Activated T-cell treated with anti-CD3 and anti-CD28 coated beads, Interleukin-2, amount 50 U/mL, for 1 hour (primary cell): Measurements from ENCODE around the gene VSIG10L2.
"Not testable (repeated sequence)": the region's sequence is repeated elsewhere in the genome, so short reads cannot be mapped to it uniquely, and the experiment has no call there.

Experiments
- DNase-seq: peaks from one replicate; pipeline ENCODE4 v3.0.0-alpha.2; 2020

VSIG10L2 gene

DNA sequence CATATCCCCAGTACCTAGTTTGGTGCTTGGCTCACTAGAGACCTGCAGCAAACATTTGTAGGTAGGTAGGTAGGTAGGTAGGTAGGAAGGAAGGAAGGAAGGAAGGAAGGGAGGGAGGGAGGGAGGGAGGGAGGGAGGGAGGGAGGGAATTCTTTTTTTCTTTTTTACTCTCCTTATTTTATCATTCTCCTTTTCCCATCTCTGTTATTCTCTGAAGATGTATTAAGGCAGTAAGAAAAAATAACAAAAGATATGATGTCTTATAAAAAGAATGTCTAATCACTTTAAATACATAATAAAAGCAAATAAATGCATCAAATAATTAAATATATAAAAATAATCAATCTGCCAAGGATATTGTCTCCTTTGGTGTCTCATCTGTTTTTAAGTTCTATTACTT lies 28.4 kb downstream of the VSIG10L2 start:
- DNase-seq, result no peak

DNA sequence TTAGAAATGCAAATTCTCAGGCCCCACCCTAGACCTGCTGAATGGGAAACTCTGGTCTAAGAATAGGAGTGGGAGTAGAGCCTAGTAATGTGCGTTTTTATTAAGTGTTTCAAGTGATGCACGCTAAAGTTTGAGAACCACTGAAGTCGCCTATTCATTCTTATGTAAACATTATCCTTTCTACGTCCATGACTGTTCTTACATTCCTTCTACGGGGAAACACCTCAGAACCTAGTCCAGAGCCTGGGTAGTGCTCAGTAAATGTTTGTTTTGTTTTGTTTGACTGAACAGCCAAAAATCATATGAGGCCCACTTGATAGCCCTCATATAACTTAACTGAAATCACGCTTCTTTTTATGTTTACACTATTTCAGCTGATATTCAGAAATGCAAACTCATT lies 29.8 kb downstream of the VSIG10L2 start:
- DNase-seq, result no peak

DNA sequence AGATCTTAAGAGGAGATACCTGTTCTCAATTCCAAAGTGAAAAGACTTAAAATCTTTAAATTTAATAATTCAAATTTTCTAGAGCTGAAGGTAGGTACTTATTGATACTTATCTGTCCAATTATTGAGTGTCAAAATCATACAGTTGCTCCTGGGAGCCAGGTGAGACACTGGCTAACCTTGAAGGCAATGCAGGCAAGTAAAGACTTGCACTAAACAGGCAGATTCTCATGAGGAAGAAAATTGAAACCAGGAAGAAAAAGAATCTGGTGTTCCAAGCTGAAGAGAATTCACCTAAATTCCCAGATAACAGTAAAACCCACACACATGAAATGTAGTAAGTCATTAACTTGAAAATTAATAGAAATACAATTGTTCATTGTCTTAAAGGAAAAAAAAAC lies 30.3 kb downstream of the VSIG10L2 start:
- DNase-seq, result no peak

GRCh38 chr11:125977333-125977732 lies 31.5 kb downstream of the VSIG10L2 start:
- no peak for DNase-seq

DNA sequence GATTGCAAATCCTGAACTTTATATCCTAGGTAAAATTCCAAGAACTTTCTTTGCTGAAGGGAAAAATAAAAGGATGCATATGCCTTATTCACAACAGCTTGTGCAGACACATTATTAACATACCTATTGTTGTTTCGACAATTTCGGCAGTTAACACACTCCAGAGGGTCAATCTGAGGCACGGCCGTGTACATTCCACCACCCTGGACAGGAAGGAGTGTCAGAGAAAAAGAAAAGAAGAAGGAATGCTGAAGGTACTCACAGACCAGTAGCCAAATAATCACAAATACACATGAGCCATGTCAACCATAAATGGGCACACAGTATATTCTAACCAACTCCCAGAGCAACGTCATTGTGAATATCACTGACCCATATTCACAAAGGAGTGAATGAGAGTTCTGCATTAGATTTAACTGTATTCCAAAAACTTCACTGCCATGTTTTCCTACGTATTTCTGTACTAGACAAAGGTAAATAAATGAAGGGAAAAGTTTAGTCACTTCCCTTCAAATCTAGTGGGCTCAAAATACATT lies 32.4 kb downstream of the VSIG10L2 start:
- DNase-seq, result no peak

DNA sequence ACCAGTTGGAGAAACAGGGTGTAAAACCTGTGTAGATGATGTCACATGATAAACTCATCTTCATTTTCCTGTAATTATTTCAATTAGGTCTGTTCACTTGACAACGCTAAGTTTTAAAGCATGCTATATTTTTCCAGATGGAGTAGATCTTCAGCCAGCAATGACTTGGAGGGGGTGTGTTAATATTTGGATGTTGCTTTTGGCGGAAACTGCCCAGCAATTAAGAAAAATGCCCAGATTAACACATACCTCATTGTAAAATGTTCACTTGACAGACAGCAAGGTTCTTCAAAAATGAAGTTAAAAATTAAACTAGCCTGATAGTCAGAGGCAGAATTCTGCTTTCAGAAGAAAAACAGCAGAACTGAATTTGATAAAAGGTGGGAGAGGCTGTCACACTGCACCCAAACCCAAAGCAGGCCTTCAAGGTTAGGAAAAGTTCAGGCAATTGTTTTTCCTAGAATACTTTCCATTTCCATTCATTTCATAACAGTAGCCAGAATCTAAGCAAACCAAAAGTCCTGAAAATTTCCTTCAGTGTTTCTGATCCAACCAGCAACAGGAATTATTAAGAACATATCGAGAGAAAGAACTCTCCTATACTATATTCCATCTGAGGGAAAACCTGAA lies 33.0 kb downstream of the VSIG10L2 start:
- no peak for DNase-seq

- DNase-seq, result no peak
Measured at GRCh38 chr11:125979511-125979910, 33.7 kb downstream of the VSIG10L2 start.

- DNase-seq, result no peak
Measured at GRCh38 chr11:125980436-125980835, 34.6 kb downstream of the VSIG10L2 start.

DNA sequence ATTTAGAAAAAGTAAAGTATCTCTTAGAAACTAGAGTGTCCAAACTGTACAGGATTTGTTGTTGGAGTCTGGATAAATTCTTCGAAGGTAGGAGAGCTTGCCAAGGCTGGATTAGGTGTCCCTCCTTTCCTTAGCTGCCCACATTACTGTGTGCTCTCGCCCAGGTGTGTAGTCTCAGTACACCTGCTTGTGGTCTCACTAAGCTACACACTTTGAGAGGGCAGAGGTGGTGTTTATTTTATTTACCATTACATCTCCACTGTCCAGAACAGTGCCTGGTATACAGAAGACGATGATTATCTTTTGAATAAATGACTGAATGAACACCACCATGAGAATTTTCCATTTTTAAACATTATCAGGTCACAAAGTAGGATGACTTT lies 36.5 kb downstream of the VSIG10L2 start:
- no peak for DNase-seq

- DNase-seq, result not testable (repeated sequence)
Measured at GRCh38 chr11:125985956-125986355, 40.1 kb downstream of the VSIG10L2 start.

DNA sequence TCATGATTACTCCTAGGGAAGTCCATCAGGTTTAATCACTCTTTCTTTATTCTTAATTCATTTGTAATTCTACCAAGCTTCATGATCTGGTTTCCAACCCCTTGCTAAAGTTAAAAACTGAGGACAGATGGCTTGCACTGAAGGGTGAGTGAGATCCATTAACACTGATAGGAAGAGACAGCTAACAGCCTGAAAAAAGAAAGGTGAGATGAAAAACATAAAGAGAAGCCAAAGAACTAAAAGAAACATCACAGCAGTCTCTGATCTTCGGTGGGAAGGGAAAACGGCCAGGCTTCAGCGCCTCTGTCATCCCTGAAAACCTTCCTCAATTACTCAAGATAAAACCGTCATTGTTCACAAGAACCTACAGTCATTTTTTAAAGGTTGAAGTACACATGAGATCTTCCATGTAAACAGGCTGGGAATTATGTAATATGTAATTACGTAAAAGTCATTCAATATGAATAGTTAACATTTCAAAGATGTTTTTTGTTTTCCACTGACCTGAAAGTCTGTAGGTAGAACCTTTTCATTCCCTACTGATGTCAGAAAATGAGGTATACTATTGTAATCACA lies 41.3 kb downstream of the VSIG10L2 start:
- DNase-seq, result no peak

DNA sequence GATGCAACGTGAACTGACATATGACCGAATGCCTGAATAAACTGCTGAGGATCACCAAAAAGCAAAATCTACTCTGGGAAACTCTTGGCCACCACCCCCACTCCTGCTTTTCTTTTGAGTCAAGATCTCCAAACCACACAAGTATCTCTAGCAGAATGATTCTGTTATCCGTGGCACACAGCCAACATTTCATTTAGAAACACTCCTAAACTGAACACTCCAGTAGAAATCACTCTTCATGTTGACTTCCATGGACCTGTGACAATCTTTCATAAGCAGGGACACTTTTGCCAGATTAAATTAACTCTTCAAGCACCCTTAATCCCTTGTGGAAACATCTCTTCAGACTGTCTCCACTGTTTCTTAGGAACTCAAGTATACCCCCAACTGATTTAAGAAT lies 44.4 kb downstream of the VSIG10L2 start:
- no peak for DNase-seq

GRCh38 chr11:125992893-125993292 lies 47.0 kb downstream of the VSIG10L2 start:
- DNase-seq, result no peak

GRCh38 chr11:125994509-125994908 lies 48.7 kb downstream of the VSIG10L2 start:
- no peak for DNase-seq

- DNase-seq, result no peak
Measured at GRCh38 chr11:125995313-125995712, 49.5 kb downstream of the VSIG10L2 start.

- DNase-seq, result no peak
Measured at GRCh38 chr11:125998267-125998666, 52.4 kb downstream of the VSIG10L2 start.

- DNase-seq, result no peak
Measured at GRCh38 chr11:125999234-125999880, 53.5 kb downstream of the VSIG10L2 start.

DNA sequence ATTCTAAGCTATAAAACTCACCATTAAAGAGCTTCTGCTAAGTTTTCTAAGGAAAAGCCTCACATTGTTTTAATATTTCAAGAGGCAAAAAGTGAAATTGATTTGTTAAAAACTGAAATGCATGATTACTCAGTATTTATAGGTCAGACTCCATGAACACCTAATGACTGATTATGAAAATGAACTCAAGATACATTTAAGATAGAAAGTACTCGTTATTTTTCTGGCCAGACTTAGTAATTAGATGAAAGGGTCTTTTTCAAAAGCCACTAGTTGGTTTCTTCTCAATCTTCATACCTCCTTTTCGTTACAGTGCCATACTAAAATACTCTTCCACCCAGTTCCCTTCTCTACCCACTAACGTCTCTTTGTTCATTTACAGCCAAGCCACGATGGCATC lies 56.3 kb downstream of the VSIG10L2 start:
- DNase-seq, result no peak
